ENCODE measurements around the gene ITGA7.
A peak's percentile ranks its signal among the peaks of the same experiment; 100 is the strongest.

DNA sequence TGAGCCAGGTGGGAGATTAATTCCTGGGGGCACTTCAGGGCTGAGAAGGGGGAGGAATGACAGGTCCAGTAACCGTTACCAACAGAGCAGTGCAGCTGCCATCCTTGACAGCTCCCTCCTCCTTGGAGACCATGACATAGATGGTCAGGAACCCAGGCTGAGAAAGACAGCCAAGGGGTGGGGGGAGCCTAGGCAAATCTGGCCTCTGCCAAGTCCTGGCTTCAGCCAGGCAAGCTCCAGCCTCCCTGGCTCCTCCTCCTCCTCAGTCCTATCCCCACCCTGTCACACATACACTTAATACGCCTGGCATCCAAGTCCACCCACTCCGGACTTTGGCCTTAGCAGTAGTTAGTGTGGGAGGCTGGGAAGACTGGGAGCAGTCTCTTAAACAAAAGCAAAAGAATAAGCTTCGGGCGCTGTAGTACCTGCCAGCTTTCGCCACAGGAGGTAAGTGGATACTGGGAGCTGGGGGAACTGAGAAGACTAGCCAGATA lies 12.4 kb upstream of the ITGA7 start, which contains the start of gene RDH5:
- TF ChIP-seq, protein P1, sequence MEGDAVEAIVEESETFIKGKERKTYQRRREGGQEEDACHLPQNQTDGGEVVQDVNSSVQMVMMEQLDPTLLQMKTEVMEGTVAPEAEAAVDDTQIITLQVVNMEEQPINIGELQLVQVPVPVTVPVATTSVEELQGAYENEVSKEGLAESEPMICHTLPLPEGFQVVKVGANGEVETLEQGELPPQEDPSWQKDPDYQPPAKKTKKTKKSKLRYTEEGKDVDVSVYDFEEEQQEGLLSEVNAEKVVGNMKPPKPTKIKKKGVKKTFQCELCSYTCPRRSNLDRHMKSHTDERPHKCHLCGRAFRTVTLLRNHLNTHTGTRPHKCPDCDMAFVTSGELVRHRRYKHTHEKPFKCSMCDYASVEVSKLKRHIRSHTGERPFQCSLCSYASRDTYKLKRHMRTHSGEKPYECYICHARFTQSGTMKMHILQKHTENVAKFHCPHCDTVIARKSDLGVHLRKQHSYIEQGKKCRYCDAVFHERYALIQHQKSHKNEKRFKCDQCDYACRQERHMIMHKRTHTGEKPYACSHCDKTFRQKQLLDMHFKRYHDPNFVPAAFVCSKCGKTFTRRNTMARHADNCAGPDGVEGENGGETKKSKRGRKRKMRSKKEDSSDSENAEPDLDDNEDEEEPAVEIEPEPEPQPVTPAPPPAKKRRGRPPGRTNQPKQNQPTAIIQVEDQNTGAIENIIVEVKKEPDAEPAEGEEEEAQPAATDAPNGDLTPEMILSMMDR (IDR thresholded peaks at IDR 0.05), result no peak
- TF ChIP-seq POLR2AphosphoS5 (IDR thresholded peaks at IDR 0.05; ENCODE audit: insufficient read depth in 1 of 2, low read depth in 1 of 2), result peak in 1 of 2 donors; percentile 46
- TF ChIP-seq POLR2A (IDR thresholded peaks at IDR 0.05), result no peak
